ENCODE data around the gene IMPACT.

- TF ChIP-seq, protein P1, sequence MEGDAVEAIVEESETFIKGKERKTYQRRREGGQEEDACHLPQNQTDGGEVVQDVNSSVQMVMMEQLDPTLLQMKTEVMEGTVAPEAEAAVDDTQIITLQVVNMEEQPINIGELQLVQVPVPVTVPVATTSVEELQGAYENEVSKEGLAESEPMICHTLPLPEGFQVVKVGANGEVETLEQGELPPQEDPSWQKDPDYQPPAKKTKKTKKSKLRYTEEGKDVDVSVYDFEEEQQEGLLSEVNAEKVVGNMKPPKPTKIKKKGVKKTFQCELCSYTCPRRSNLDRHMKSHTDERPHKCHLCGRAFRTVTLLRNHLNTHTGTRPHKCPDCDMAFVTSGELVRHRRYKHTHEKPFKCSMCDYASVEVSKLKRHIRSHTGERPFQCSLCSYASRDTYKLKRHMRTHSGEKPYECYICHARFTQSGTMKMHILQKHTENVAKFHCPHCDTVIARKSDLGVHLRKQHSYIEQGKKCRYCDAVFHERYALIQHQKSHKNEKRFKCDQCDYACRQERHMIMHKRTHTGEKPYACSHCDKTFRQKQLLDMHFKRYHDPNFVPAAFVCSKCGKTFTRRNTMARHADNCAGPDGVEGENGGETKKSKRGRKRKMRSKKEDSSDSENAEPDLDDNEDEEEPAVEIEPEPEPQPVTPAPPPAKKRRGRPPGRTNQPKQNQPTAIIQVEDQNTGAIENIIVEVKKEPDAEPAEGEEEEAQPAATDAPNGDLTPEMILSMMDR (IDR thresholded peaks at IDR 0.05) = no peak
- TF ChIP-seq POLR2A (IDR thresholded peaks at IDR 0.05) = no peak
Measured at GRCh38 chr18:24408496-24408895, 18.0 kb upstream of the IMPACT start.

All from breast epithelium (tissue), 3 donors.